GM12891 (cell line): ENCODE results near the gene KRT8.

Experiments
- DNase-seq: peaks from one replicate; pipeline ENCODE4 v3.0.0; 2011; ENCODE audit warnings: low spot score; ENCODE audit not compliant: insufficient read length
- FAIRE-seq: peaks from 2 replicates; lab custom pipeline; 2011; peaks lifted over from hg19 to GRCh38; lab: Jason Lieb, UNC
- PAX5 ChIP-seq: IDR thresholded peaks from 2 replicates; pipeline ENCODE4 v1.6.1; 2011; ENCODE audit warnings: low read length, moderate library complexity, mild to moderate bottlenecking; ENCODE audit not compliant: insufficient read depth, severe bottlenecking
- POLR2A ChIP-seq: IDR thresholded peaks from 2 replicates; pipeline ENCODE4 v1.6.1; 2011; ENCODE audit warnings: low read depth, low read length, control low read depth
- POLR2AphosphoS5 ChIP-seq: IDR thresholded peaks from 2 replicates; pipeline ENCODE4 v1.6.1; 2011; ENCODE audit warnings: low read depth, low read length, control low read depth
- POU2F2 ChIP-seq: IDR thresholded peaks from 2 replicates; pipeline ENCODE4 v1.6.1; 2011; ENCODE audit warnings: low read depth, mild to moderate bottlenecking, control low read depth, low read length, moderate library complexity
- SPI1 ChIP-seq: IDR thresholded peaks from 2 replicates; pipeline ENCODE4 v1.6.1; 2011; ENCODE audit warnings: low read depth, low read length, control low read depth
- TAF1 ChIP-seq: IDR thresholded peaks from 2 replicates; pipeline ENCODE4 v1.6.1; 2011; ENCODE audit warnings: low read depth, low read length, control low read depth

Gene KRT8

DNA sequence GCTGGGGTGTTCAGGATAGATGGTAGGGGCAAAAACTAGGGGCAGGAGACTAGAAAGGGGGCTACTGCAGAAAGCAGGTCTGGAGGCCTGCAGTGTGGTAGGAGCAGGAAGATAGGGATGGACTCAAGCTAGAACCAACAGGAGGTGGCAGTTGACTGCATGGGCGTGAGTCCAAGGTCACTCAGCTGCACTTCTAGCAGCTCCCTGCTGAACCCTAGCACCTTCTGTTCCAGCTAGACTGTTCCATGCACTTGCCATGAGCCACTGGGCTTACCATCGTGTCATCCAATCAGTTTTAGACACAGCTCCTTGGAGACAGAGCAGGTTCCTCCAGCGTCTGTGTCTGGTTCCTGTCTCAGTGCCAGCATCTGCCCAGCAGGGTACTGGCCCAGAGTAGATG is 11.3 kb upstream of the KRT8 start:
- FAIRE-seq (no peak), DNase-seq (no peak)
- no peak for TF ChIP-seq POLR2AphosphoS5

DNA sequence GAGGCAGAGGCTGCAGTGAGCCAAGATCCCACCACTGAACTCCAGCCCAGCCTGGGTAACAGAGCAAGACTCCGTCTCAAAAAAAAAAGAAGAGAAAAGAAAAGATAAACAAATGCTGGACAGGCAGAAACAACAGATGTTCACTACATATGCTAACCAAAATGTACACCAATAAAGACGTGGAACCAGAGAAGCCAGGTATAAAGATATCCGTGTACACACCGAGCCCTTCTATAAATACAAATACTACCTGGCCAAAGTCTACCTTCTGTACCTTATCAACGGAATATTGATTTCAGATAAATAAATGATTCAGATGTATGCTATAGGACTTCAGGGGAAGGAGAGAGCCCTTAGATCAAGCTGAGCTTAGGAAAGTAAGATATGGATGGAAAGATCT is 10.8 kb upstream of the KRT8 start:
- DNase-seq = no peak
- FAIRE-seq = no peak
- no peak for TF ChIP-seq TAF1
- TF ChIP-seq POLR2A = no peak
- no peak for TF ChIP-seq PAX5
- no peak for TF ChIP-seq POU2F2
- no peak for TF ChIP-seq POLR2AphosphoS5
- no peak for TF ChIP-seq SPI1

- FAIRE-seq (no peak), DNase-seq (no peak)
- TF ChIP-seq POU2F2 (no peak), TAF1 (no peak), POLR2AphosphoS5 (no peak), PAX5 (no peak), POLR2A (no peak), SPI1 (no peak)
Observed at GRCh38 chr12:52914576-52915121, 9.8 kb upstream of the KRT8 start.

GRCh38 chr12:52913431-52913821 is 8.6 kb upstream of the KRT8 start:
- DNase-seq (no peak), FAIRE-seq (no peak)
- TF ChIP-seq SPI1 (no peak), POLR2A (no peak)

- TF ChIP-seq TAF1 (no peak), POLR2A (no peak), PAX5 (no peak), POLR2AphosphoS5 (no peak), POU2F2 (no peak), SPI1 (no peak)
- no peak for FAIRE-seq
- no peak for DNase-seq
Observed at GRCh38 chr12:52912711-52913430, 8.0 kb upstream of the KRT8 start.

- TF ChIP-seq POLR2A (no peak), POLR2AphosphoS5 (no peak), PAX5 (no peak), SPI1 (no peak), POU2F2 (no peak), TAF1 (no peak)
- no peak for DNase-seq
- FAIRE-seq = no peak
Observed at GRCh38 chr12:52910248-52910883, 5.5 kb upstream of the KRT8 start.

DNA sequence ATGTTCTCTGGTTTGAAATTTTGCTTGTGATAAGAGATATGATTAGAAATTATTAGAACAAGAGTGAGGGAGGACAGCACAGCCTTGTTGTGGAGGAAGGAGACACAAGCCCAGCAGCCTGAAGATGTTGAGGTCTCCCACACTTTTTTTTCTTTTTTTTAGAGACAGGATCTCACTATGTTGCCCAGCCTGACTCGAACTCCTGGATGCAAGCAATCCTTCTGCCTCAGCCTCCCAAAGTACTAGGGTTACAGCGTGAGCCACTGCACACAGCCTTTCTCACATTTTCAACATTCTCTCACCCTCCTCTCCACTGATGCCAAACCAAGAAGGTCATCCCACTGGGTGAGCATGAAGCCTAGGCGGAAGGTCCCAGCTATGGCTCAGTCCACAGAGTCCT is 4.9 kb upstream of the KRT8 start:
- no peak for TF ChIP-seq POLR2A
- TF ChIP-seq POU2F2 = no peak
- TF ChIP-seq SPI1 = no peak
- TF ChIP-seq PAX5 = no peak
- no peak for TF ChIP-seq TAF1
- TF ChIP-seq POLR2AphosphoS5 = no peak
- DNase-seq = no peak
- no peak for FAIRE-seq

GRCh38 chr12:52909331-52909730 is 4.5 kb upstream of the KRT8 start:
- no peak for FAIRE-seq
- no peak for TF ChIP-seq TAF1
- TF ChIP-seq POU2F2 = no peak
- no peak for TF ChIP-seq POLR2A
- no peak for TF ChIP-seq POLR2AphosphoS5
- no peak for TF ChIP-seq SPI1
- TF ChIP-seq PAX5 = no peak

DNA sequence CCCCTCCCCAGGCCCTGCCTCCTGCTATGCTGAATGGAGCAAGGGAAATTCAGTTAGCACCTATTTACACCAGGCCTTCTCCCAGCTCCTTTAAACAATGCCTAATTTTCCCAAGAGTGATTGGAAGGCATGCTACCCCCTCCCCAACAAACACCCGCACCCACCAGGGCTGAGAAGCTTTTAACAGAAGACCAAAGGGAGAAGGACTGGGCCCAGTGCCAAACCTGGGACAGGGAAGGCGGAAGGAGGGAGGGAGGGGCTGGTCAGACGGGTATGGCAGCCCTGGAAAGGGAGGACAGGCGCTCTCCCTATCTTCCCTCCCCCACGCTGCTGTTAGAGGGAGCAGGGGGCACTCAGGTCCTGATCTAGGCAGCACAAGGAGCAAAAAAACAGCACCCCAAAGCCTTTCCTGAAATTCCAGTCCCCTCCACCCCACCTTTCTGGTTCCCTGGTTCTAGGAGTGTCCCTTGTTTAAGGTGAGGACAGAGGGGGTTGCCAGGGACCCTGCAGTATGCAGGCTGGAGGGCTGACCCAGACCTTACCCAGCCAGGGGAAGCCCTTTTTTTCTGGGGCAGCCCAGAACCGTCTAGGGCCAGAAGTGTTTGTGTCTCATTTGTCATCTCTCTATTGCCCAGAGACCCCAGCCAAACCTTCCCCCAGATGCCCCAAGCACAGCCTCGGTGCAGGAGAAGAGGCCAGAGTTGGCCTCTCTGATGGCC is 2.4 kb upstream of the KRT8 start:
- TF ChIP-seq SPI1 = no peak
- no peak for FAIRE-seq
- DNase-seq = no peak

More at GRCh38 chr12:52909331-52909730, 4.5 kb upstream of the KRT8 start:
- DNase-seq = no peak
